ENCODE results near the gene WDR83. TPM values are rescaled to one million over a fixed set of nuclear protein-coding genes. Genes with fewer than 3 reads are reported as not detected.

Gene WDR83
- total RNA-seq, 1 donor from 2014 or later: 12.0 TPM

GRCh38 chr19:12720851-12721655 is 54.4 kb downstream of the WDR83 start:
- TF ChIP-seq CTCF (IDR thresholded peaks at IDR 0.05): no peak
- intact Hi-C loops (cut with DNase I): no loop called here
- Histone ChIP-seq H3K27ac (peak overlapping the region; percentile 88 to 98), H3K9me3 (no peaks in the 10 kb centered on the region), H3K27me3 (no peaks in the 10 kb centered on the region), H3K4me1 (peaks cover 4 to 29% of the 10 kb centered on the region in 2 donors), H3K4me3 (peak overlapping the region; percentile 81 to 95), H3K36me3 (peaks cover 20 to 23% of the 10 kb centered on the region in 2 donors)
- no peak for DNase-seq (ENCODE audit: low spot score in 2 of 2)

- Histone ChIP-seq H3K36me3 (peaks cover 12 to 16% of the 10 kb centered on the region in 2 donors), H3K4me1 (peaks cover 4 to 29% of the 10 kb centered on the region in 2 donors), H3K27ac (peak overlapping the region; percentile 88 to 98), H3K4me3 (peak overlapping the region; percentile 81 to 95), H3K27me3 (no peaks in the 10 kb centered on the region), H3K9me3 (no peaks in the 10 kb centered on the region)
- no peak for TF ChIP-seq CTCF (IDR thresholded peaks at IDR 0.05)
- intact Hi-C loops (cut with DNase I): loop anchor here (2.0 kb wide), 1 partner anchor 25 kb away; the partner anchor contains the start of gene FBXW9
- DNase-seq (ENCODE audit: low spot score in 2 of 2): peak in 1 of 2 donors; percentile 79
Measured at GRCh38 chr19:12721656-12722565, 55.3 kb downstream of the WDR83 start.

GRCh38 chr19:12722566-12723380 is 56.2 kb downstream of the WDR83 start:
- Histone ChIP-seq H3K9me3 (no peaks in the 10 kb centered on the region), H3K27ac (peak overlapping the region; percentile 88 to 98), H3K27me3 (no peaks in the 10 kb centered on the region), H3K4me3 (peak overlapping the region; percentile 81 to 95), H3K4me1 (peaks cover 4 to 29% of the 10 kb centered on the region in 2 donors), H3K36me3 (peaks cover 12 to 14% of the 10 kb centered on the region in 2 donors)
- intact Hi-C loops (cut with DNase I): loop anchor here (1.0 to 2.0 kb wide), 2 partner anchors 12 to 26 kb away; partner anchors contain the start of genes FBXW9 and TRIR
- DNase-seq (ENCODE audit: low spot score in 2 of 2): peak; percentile 92 to 99
- TF ChIP-seq CTCF (IDR thresholded peaks at IDR 0.05): no peak

GRCh38 chr19:12723381-12723640 is 56.7 kb downstream of the WDR83 start:
- Histone ChIP-seq H3K4me3 (peak overlapping the region; percentile 66 to 95), H3K27ac (peak overlapping the region; percentile 88 to 98), H3K36me3 (peaks cover 12 to 15% of the 10 kb centered on the region in 2 donors), H3K27me3 (no peaks in the 10 kb centered on the region), H3K4me1 (peaks cover 4 to 29% of the 10 kb centered on the region in 2 donors), H3K9me3 (no peaks in the 10 kb centered on the region)
- no peak for DNase-seq (ENCODE audit: low spot score in 2 of 2)
- TF ChIP-seq CTCF (IDR thresholded peaks at IDR 0.05): no peak
- intact Hi-C loops (cut with DNase I): loop anchor here (1.0 to 2.0 kb wide), 2 partner anchors 11 to 27 kb away; partner anchors contain the start of genes FBXW9 and TRIR
